CD4-positive, alpha-beta T cell (primary cell): Measurements from ENCODE around the gene ST6GALNAC3. TPM values are rescaled to one million over a fixed set of nuclear protein-coding genes. Genes with fewer than 3 reads are reported as not detected.
A peak's percentile ranks its signal among the peaks of the same experiment; 100 is the strongest.

ENCODE experiments used
- ATAC-seq: fragments of 200-7000 bp; cut with Tn5 transposase; one replicate; pipeline ENCODE4 v1.10.0; 2022; ENCODE audit warnings: mild to moderate bottlenecking; ENCODE audit not compliant: poor library complexity
- CTCF ChIA-PET: fragments of 350-600 bp; sonication (Branson Sonifier 250); formaldehyde crosslinking; loops from one replicate; lab custom pipeline; 2021; ENCODE audit warnings: antibody characterized with exemption, inconsistent platforms; lab: Charles Lee
- POLR2A ChIA-PET: fragments of 350-600 bp; sonication (Branson Sonifier 250); formaldehyde crosslinking; loops from one replicate; lab custom pipeline; 2021; ENCODE audit warnings: antibody characterized with exemption, inconsistent platforms; lab: Charles Lee
- DNase-seq, 14 experiments: peaks; one replicate each; pipeline ENCODE4 v3.0.0-alpha.2; 2013 to 2020; ENCODE audit warnings: mixed read lengths in 2 of 14
- H3K27ac ChIP-seq, 2 donors: one replicate each; pipeline versions ENCODE4 v1.5.1 to v1.7.0; 2013; ENCODE audit warnings: low read length in 2 of 2, low read depth in 1 of 2, mild to moderate bottlenecking in 1 of 2
- H3K27me3 ChIP-seq, 2 experiments: 1 replicate in 1 of 2; 2 replicates in 1 of 2; pipeline versions ENCODE4 v1.6.1 to v1.7.0; 2013; ENCODE audit warnings: low read length in 2 of 2, control low read depth in 1 of 2, mild to moderate bottlenecking in 1 of 2, moderate library complexity in 1 of 2; ENCODE audit not compliant: insufficient read depth in 2 of 2, control insufficient read depth in 1 of 2
- H3K36me3 ChIP-seq: one replicate; pipeline ENCODE4 v1.6.1; 2013; ENCODE audit warnings: low read length, control low read depth; ENCODE audit not compliant: insufficient read depth
- H3K4me1 ChIP-seq: one replicate; pipeline ENCODE4 v1.6.1; 2013; ENCODE audit warnings: low read length, control low read depth; ENCODE audit not compliant: insufficient read depth
- H3K4me3 ChIP-seq: one replicate; pipeline ENCODE4 v1.5.1; 2013; ENCODE audit warnings: mild to moderate bottlenecking, low read length, moderate library complexity
- H3K9me3 ChIP-seq, 2 experiments: 1 replicate in 1 of 2; 2 replicates in 1 of 2; pipeline versions ENCODE4 v1.6.1 to v1.7.0; 2013; ENCODE audit warnings: low read length in 2 of 2, mild to moderate bottlenecking in 2 of 2, control low read depth in 1 of 2, moderate library complexity in 1 of 2; ENCODE audit not compliant: control insufficient read depth in 1 of 2, insufficient read depth in 1 of 2
- H3K27ac Mint-ChIP-seq: one replicate; pipeline ENCODE4 v1.8.0; 2020; ENCODE audit warnings: mixed read lengths
- H3K27me3 Mint-ChIP-seq: one replicate; pipeline ENCODE4 v1.8.0; 2021; ENCODE audit warnings: mixed read lengths
- H3K36me3 Mint-ChIP-seq: one replicate; pipeline ENCODE4 v1.8.0; 2021; ENCODE audit warnings: low read depth, mixed read lengths
- H3K4me1 Mint-ChIP-seq: one replicate; pipeline ENCODE4 v1.8.0; 2021; ENCODE audit warnings: low read depth, mixed read lengths
- H3K4me3 Mint-ChIP-seq: one replicate; pipeline ENCODE4 v1.8.0; 2020; ENCODE audit warnings: mild to moderate bottlenecking, mixed read lengths
- H3K9me3 Mint-ChIP-seq: one replicate; pipeline ENCODE4 v1.8.0; 2020; ENCODE audit warnings: mixed read lengths
- intact Hi-C, 2 experiments: fragments of 100-400 bp; cut with DNase I in 1 of 2; cut with micrococcal nuclease in 1 of 2; formaldehyde crosslinking; loops; one replicate each; pipeline versions ENCODE4 v1.15.1 to v1.9.0; 2023 to 2025; cut with DNase I, micrococcal nuclease
- total RNA-seq, 174 experiments: library from RNA in 2 of 174; stranded (reverse) in 2 of 174; gene quantifications; one replicate each; pipeline ENCODE4 v1.2.3 and lab custom pipeline; 2021 to 2026
- TF ChIP-seq, protein P1 (sequence below): fragments of 200-600 bp; IDR thresholded peaks from one replicate; pipeline ENCODE4 v1.8.0; 2022; ENCODE audit warnings: antibody characterized with exemption, mild to moderate bottlenecking

The ST6GALNAC3 gene
- total RNA-seq, 2 experiments from 2014 or later = 0.77 to 1.3 TPM

DNA sequence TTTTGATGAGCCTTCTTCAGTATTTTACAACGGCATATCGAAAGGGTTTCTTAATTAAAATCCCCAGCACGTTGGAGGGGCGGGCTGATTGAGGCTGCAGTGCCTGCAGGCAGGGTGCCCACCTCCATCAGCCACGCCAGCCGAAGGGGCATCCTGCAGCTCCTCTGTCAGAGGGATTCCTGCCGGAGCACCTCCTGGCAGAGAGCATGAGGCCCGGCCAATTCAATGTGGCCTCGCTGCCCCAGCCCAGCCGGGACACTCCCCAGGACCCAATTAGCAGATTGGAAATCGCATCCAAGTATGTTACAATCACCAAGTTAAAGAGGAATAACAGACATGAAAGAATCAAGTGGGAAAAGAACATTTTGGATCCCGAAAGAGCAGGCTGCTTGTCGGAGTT lies 216.6 kb downstream of the ST6GALNAC3 start:
- no peaks in the 10 kb centered on the region for H3K27me3 Mint-ChIP-seq
- TF ChIP-seq, protein P1, sequence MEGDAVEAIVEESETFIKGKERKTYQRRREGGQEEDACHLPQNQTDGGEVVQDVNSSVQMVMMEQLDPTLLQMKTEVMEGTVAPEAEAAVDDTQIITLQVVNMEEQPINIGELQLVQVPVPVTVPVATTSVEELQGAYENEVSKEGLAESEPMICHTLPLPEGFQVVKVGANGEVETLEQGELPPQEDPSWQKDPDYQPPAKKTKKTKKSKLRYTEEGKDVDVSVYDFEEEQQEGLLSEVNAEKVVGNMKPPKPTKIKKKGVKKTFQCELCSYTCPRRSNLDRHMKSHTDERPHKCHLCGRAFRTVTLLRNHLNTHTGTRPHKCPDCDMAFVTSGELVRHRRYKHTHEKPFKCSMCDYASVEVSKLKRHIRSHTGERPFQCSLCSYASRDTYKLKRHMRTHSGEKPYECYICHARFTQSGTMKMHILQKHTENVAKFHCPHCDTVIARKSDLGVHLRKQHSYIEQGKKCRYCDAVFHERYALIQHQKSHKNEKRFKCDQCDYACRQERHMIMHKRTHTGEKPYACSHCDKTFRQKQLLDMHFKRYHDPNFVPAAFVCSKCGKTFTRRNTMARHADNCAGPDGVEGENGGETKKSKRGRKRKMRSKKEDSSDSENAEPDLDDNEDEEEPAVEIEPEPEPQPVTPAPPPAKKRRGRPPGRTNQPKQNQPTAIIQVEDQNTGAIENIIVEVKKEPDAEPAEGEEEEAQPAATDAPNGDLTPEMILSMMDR = no peak
- Histone ChIP-seq H3K27me3 (no peaks in the 10 kb centered on the region), H3K36me3 (no peaks in the 10 kb centered on the region), H3K27ac (no peak overlapping the region), H3K9me3 (no peaks in the 10 kb centered on the region), H3K4me1 (peaks cover 30% of the 10 kb centered on the region), H3K4me3 (no peak overlapping the region)
- no peak for DNase-seq
- H3K36me3 Mint-ChIP-seq = no peaks in the 10 kb centered on the region
- peaks cover 92% of the 10 kb centered on the region for H3K4me1 Mint-ChIP-seq
- CTCF ChIA-PET = interaction anchor here (1.0 kb wide), 1 partner anchor 9 kb away, joined by 3 read pairs; no protein-coding TSS in a partner anchor
- POLR2A ChIA-PET = interaction anchor here (1.0 kb wide), 1 partner anchor 23 kb away, joined by 6 read pairs; no protein-coding TSS in a partner anchor
- H3K4me3 Mint-ChIP-seq = no peak overlapping the region
- H3K9me3 Mint-ChIP-seq = no peaks in the 10 kb centered on the region
- H3K27ac Mint-ChIP-seq = peak overlapping the region; percentile 75
- intact Hi-C loops = loop anchor here in 1 of 2 experiments (5.0 kb wide), 1 partner anchor 34 kb away; no protein-coding TSS in a partner anchor
- ATAC-seq = no peak

DNA sequence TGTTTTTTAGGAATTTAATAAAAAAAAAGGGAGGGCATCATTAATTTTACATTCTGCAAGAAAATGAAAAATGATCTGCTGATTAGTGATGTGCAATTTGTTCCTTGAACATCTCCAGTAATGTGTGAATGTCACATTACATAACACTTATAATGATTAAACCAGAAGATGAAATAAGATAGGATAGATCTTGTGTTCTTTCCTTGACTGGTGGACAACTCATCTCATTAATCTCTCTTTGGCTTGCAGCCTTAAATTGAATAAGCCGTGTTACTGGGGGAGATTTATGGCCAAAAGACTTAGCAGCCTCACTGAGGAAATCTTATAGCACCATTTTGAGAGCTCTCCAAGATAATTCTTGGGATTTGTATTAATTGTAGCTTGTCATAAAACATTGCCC lies 217.2 kb downstream of the ST6GALNAC3 start:
- Mint-ChIP-seq H3K36me3 (no peaks in the 10 kb centered on the region), H3K27me3 (no peaks in the 10 kb centered on the region), H3K27ac (no peak overlapping the region), H3K4me3 (no peak overlapping the region), H3K9me3 (no peaks in the 10 kb centered on the region), H3K4me1 (peaks cover 91% of the 10 kb centered on the region)
- CTCF ChIA-PET = no interaction called here
- Histone ChIP-seq H3K4me3 (no peak overlapping the region), H3K27me3 (no peaks in the 10 kb centered on the region), H3K9me3 (no peaks in the 10 kb centered on the region), H3K4me1 (peaks cover 25% of the 10 kb centered on the region), H3K27ac (peak overlapping the region in 1 of 2 donors; percentile 12), H3K36me3 (no peaks in the 10 kb centered on the region)
- DNase-seq = no peak
- intact Hi-C loops = loop anchor here in 1 of 2 experiments (5.0 kb wide), 1 partner anchor 34 kb away; no protein-coding TSS in a partner anchor
- no peak for ATAC-seq
- TF ChIP-seq, protein P1 = no peak
- POLR2A ChIA-PET = no interaction called here

DNA sequence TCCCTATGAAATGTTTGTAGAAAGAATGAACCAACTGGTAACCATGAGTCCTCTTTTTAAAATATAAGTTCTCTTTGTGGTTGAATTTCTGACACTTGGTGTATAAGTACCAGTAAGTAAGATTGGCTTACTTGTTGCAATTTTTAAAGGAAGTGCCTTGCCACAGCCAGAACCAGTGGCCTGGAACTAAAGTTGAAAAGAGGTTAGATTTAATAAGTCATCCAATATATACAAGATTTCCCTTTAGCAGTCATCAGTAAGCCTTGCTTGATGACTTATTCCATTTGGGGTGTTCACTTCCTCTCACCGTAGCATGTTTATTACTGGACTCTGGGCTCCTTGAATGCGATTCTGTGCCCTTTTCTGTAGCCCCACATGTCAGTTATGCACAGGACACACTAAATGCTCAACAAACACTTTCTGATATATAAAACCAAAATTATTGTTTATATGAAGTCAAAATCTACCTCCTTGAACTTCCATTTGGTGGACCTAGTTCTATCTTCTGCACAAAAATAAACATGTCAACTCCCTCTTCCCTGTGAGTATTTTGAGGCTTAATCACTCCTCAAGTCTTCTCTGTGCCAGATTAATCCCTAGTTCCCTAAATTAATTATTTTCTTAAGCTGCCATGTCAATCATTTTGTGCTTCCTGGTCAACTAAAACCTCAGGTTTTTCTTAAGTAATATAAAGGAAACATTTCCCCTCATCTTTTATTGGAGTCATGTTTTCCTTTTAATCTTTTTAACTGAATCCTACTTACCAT lies 218.1 kb downstream of the ST6GALNAC3 start:
- ATAC-seq = no peak
- Histone ChIP-seq H3K4me1 (peaks cover 25% of the 10 kb centered on the region), H3K9me3 (no peaks in the 10 kb centered on the region), H3K4me3 (no peak overlapping the region), H3K27me3 (no peaks in the 10 kb centered on the region), H3K27ac (peak overlapping the region in 1 of 2 donors; percentile 5), H3K36me3 (no peaks in the 10 kb centered on the region)
- Mint-ChIP-seq H3K36me3 (no peaks in the 10 kb centered on the region), H3K27ac (peak overlapping the region; percentile 58), H3K4me3 (no peak overlapping the region), H3K27me3 (no peaks in the 10 kb centered on the region), H3K4me1 (peaks cover 83% of the 10 kb centered on the region), H3K9me3 (no peaks in the 10 kb centered on the region)
- DNase-seq = no peak
- intact Hi-C loops = loop anchor here in 1 of 2 experiments (5.0 kb wide), 1 partner anchor 35 kb away; no protein-coding TSS in a partner anchor
- ChIA-PET POLR2A (no interaction called here), CTCF (no interaction called here)
- TF ChIP-seq, protein P1 = no peak
